SK-N-SH (cell line): ENCODE data around the gene PRDM10. TPM values are rescaled to one million over a fixed set of nuclear protein-coding genes. Genes with fewer than 3 reads are reported as not detected.
"Not testable (repeated sequence)": the region's sequence is repeated elsewhere in the genome, so short reads cannot be mapped to it uniquely, and the experiment has no call there.

ENCODE experiments used
- CTCF ChIA-PET: fragments of 300-600, 350-600 bp; formaldehyde crosslinking; extraction: SDS; loops from one replicate; lab custom pipeline; 2021; lab: Yijun Ruan, JAX
- POLR2A ChIA-PET: fragments of 350-600 bp; sonication (Branson Sonifier 250); formaldehyde crosslinking; extraction: SDS; loops from one replicate; lab custom pipeline; 2020; ENCODE audit warnings: antibody characterized with exemption, inconsistent platforms; lab: Yijun Ruan, JAX
- DNase-seq: peaks from one replicate; pipeline ENCODE4 v3.0.0; 2012
- H2AFZ ChIP-seq: fragments of 200-600 bp; sonication (generic); 2 replicates; pipeline ENCODE4 v1.8.1; 2016; ENCODE audit warnings: antibody characterized with exemption, mild to moderate bottlenecking, low read depth
- H3F3A ChIP-seq: fragments of 200-600 bp; sonication (generic); replicated peaks from 2 replicates; pipeline ENCODE3; 2016; ENCODE audit warnings: antibody characterized with exemption, mild to moderate bottlenecking; ENCODE audit not compliant: insufficient read depth
- H3K27ac ChIP-seq, 2 experiments: fragments of 200-500 bp in 1 of 2; fragments of 200-600 bp in 1 of 2; sonication (Bioruptor generic) in 1 of 2; sonication (generic), shearing (Covaris generic) in 1 of 2; 2 replicates each; pipeline versions ENCODE4 v1.5.1 to v1.6.1; 2014 to 2016; ENCODE audit warnings: low read depth in 2 of 2, inconsistent platforms in 1 of 2, low read length in 1 of 2, mild to moderate bottlenecking in 1 of 2, mixed read lengths in 1 of 2
- H3K27me3 ChIP-seq: fragments of 200-600 bp; sonication (generic), shearing (Covaris generic); 2 replicates; pipeline ENCODE4 v1.6.1; 2016; ENCODE audit warnings: mixed run types; ENCODE audit not compliant: insufficient read depth
- H3K36me3 ChIP-seq, 2 experiments: fragments of 200-500 bp in 1 of 2; fragments of 200-600 bp in 1 of 2; sonication (Bioruptor generic) in 1 of 2; sonication (generic) in 1 of 2; replicated peaks in 1 of 2; 2 replicates each; pipeline versions ENCODE3 to v1.5.1; 2014 to 2016; ENCODE audit warnings: low read length in 1 of 2, mild to moderate bottlenecking in 1 of 2; ENCODE audit not compliant: insufficient read depth in 2 of 2, control insufficient read depth in 1 of 2
- H3K4me1 ChIP-seq, 2 experiments: fragments of 200-500 bp in 1 of 2; fragments of 200-600 bp in 1 of 2; sonication (Bioruptor generic) in 1 of 2; sonication (generic), shearing (Covaris generic) in 1 of 2; 2 replicates each; pipeline versions ENCODE4 v1.5.1 to v1.6.1; 2014 to 2016; ENCODE audit warnings: low read depth in 1 of 2, low read length in 1 of 2, mixed run types in 1 of 2; ENCODE audit not compliant: insufficient read depth in 2 of 2, control insufficient read depth in 1 of 2
- H3K4me2 ChIP-seq: fragments of 200-600 bp; sonication (generic), shearing (Covaris generic); 2 replicates; pipeline ENCODE4 v1.6.1; 2017; ENCODE audit warnings: mixed run types
- H3K4me3 ChIP-seq, 2 experiments: fragments of 200-500 bp in 1 of 2; fragments of 200-600 bp in 1 of 2; sonication (Bioruptor generic) in 1 of 2; sonication (generic), shearing (Covaris generic) in 1 of 2; 2 replicates each; pipeline versions ENCODE4 v1.5.1 to v1.8.1; 2014 to 2016; ENCODE audit warnings: low read depth in 2 of 2, inconsistent platforms in 1 of 2, low read length in 1 of 2, mild to moderate bottlenecking in 1 of 2, mixed read lengths in 1 of 2, moderate library complexity in 1 of 2
- H3K79me2 ChIP-seq: fragments of 200-600 bp; sonication (generic); 2 replicates; pipeline ENCODE4 v1.8.1; 2017; ENCODE audit warnings: mild to moderate bottlenecking; ENCODE audit not compliant: insufficient read depth
- H3K9ac ChIP-seq: fragments of 200-600 bp; sonication (generic); 2 replicates; pipeline ENCODE4 v1.6.1; 2017; ENCODE audit warnings: mixed run types
- H3K9me2 ChIP-seq: fragments of 200-600 bp; sonication (generic); 2 replicates; pipeline ENCODE4 v1.6.1; 2017; ENCODE audit warnings: mixed run types
- H3K9me3 ChIP-seq: fragments of 200-600 bp; sonication (generic); 2 replicates; pipeline ENCODE4 v1.6.1; 2017; ENCODE audit warnings: mixed run types, mild to moderate bottlenecking, moderate library complexity
- H4K20me1 ChIP-seq: fragments of 200-600 bp; sonication (generic); 2 replicates; pipeline ENCODE4 v1.6.1; 2017; ENCODE audit warnings: mild to moderate bottlenecking, mixed run types; ENCODE audit not compliant: insufficient read depth
- CHD2 ChIP-seq: fragments of 150-350 bp; IDR thresholded peaks from 2 replicates; pipeline ENCODE4 v1.6.1; 2018; ENCODE audit warnings: low read length; ENCODE audit not compliant: partially characterized antibody
- CTCF ChIP-seq: fragments of 200-600 bp; sonication (generic); IDR thresholded peaks from 2 replicates; pipeline ENCODE4 v1.6.1; 2017; ENCODE audit warnings: antibody characterized with exemption, mild to moderate bottlenecking, moderate library complexity
- ELF1 ChIP-seq: IDR thresholded peaks from 2 replicates; pipeline ENCODE4 v1.4.0; 2012
- EP300 ChIP-seq, 2 experiments: IDR thresholded peaks; 2 replicates each; pipeline versions ENCODE4 v1.4.0 to v1.6.1; 2012; ENCODE audit warnings: borderline replicate concordance in 1 of 2, low read depth in 1 of 2, low read length in 1 of 2
- FOXM1 ChIP-seq: IDR thresholded peaks from 2 replicates; pipeline ENCODE4 v1.4.0; 2012; ENCODE audit warnings: low read depth, mild to moderate bottlenecking
- GABPA ChIP-seq: IDR thresholded peaks from 2 replicates; pipeline ENCODE4 v1.4.0; 2012; ENCODE audit warnings: low read depth, mild to moderate bottlenecking
- IRF3 ChIP-seq: fragments of 150-350 bp; IDR thresholded peaks from 2 replicates; pipeline ENCODE4 v1.6.1; 2016; ENCODE audit warnings: mild to moderate bottlenecking, low read depth, low read length
- JUND ChIP-seq: IDR thresholded peaks from 2 replicates; pipeline ENCODE4 v1.4.0; 2012
- MEF2A ChIP-seq: IDR thresholded peaks from 2 replicates; pipeline ENCODE4 v1.4.0; 2012; ENCODE audit warnings: low read depth, borderline replicate concordance
- NFIC ChIP-seq: IDR thresholded peaks from 2 replicates; pipeline ENCODE4 v1.4.0; 2012; ENCODE audit warnings: borderline replicate concordance
- NRF1 ChIP-seq: IDR thresholded peaks from 2 replicates; pipeline ENCODE4 v1.6.1; 2012; ENCODE audit warnings: low read depth, mild to moderate bottlenecking, low read length
- PBX3 ChIP-seq: IDR thresholded peaks from 2 replicates; pipeline ENCODE4; 2012
- RAD21 ChIP-seq: IDR thresholded peaks from 2 replicates; pipeline ENCODE4 v1.6.1; 2012; ENCODE audit warnings: mild to moderate bottlenecking, low read length
- RCOR1 ChIP-seq: fragments of 150-350 bp; IDR thresholded peaks from 2 replicates; pipeline ENCODE4 v1.6.1; 2017; ENCODE audit warnings: antibody characterized with exemption, low read length
- RXRA ChIP-seq: IDR thresholded peaks from 2 replicates; pipeline ENCODE4 v1.4.0; 2012; ENCODE audit warnings: low read depth, mild to moderate bottlenecking, borderline replicate concordance
- SMC3 ChIP-seq: IDR thresholded peaks from 2 replicates; pipeline ENCODE4 v1.6.1; 2012; ENCODE audit warnings: low read depth, low read length, improper control_type of control experiment
- USF1 ChIP-seq: IDR thresholded peaks from 2 replicates; pipeline ENCODE4 v1.4.0; 2012; ENCODE audit warnings: low read depth, borderline replicate concordance
- ZBTB33 ChIP-seq: IDR thresholded peaks from 2 replicates; pipeline ENCODE4 v1.4.0; 2012; ENCODE audit warnings: low read depth, borderline replicate concordance
- WGBS: methylation state at CpG from one replicate; pipeline ENCODE4 v1.1.6; 2017; ENCODE audit warnings: low lambda C conversion rate; 5-methylcytosine and 5-hydroxymethylcytosine counted together
- polyA plus RNA-seq, 3 experiments: library from polyadenylated mRNA; depleted of rRNA; stranded (reverse); fragments of >200 nt; gene quantifications; 2 replicates each; pipeline ENCODE4 v1.2.3, GENCODE V29; 2012

The PRDM10 gene
- polyA plus RNA-seq, 1 of the 3 experiments (the other 2 are of a cell fraction) = 1.9 TPM

GRCh38 chr11:130020323-130020722 is 17.7 kb upstream of the PRDM10 start:
- ChIA-PET CTCF (no interaction called here), POLR2A (no interaction called here)
- peaks cover 0 to 16% of the 10 kb centered on the region in 2 experiments; a peak in 2 of 4 replicates for H3K4me1 ChIP-seq
- H3K27me3 ChIP-seq = no peaks in the 10 kb centered on the region
- no peaks in the 10 kb centered on the region for H3K9me3 ChIP-seq
- no peak overlapping the region for H3K27ac ChIP-seq
- no peak overlapping the region for H3K9ac ChIP-seq
- no peaks in the 10 kb centered on the region for H3K36me3 ChIP-seq
- 0 out of 2 replicates have a peak overlapping the region, but pooled peaks have one; percentile 29 for H2AFZ ChIP-seq
- TF ChIP-seq SMC3 (no peak), USF1 (no peak)
- H3K79me2 ChIP-seq = no peaks in the 10 kb centered on the region
- H3F3A ChIP-seq = peaks cover 30% of the 10 kb centered on the region
- no peak overlapping the region for H3K4me2 ChIP-seq
- no peak for DNase-seq
- H3K4me3 ChIP-seq = no peak overlapping the region
- H3K9me2 ChIP-seq = no peaks in the 10 kb centered on the region
- WGBS = 93% methylated on average over 4 of the region's 4 CpGs
- H4K20me1 ChIP-seq = no peaks in the 10 kb centered on the region

GRCh38 chr11:130015846-130016245 is 13.2 kb upstream of the PRDM10 start:
- CTCF ChIA-PET = interaction anchor here (1.8 kb wide), 1 partner anchor 92 kb away, joined by 6 read pairs; no protein-coding TSS in a partner anchor
- H4K20me1 ChIP-seq, H3K9ac ChIP-seq, H3K9me2 ChIP-seq, H3K9me3 ChIP-seq, POLR2A ChIA-PET, H3K79me2 ChIP-seq, H3K27me3 ChIP-seq, H3K4me1 ChIP-seq, H2AFZ ChIP-seq, H3K27ac ChIP-seq, DNase-seq, H3K36me3 ChIP-seq, H3K4me3 ChIP-seq, H3K4me2 ChIP-seq: not testable (repeated sequence)
- 92% methylated on average over 3 of the region's 3 CpGs for WGBS
- peaks cover 15% of the 10 kb centered on the region for H3F3A ChIP-seq

GRCh38 chr11:130008326-130008725 is 5.7 kb upstream of the PRDM10 start:
- TF ChIP-seq EP300 (IDR thresholded peaks at IDR 0.05; ENCODE audit: borderline replicate concordance in 1 of 2, low read depth in 1 of 2, low read length in 1 of 2) (no peak), RAD21 (no peak), ELF1 (no peak), RCOR1 (no peak), NFIC (no peak), RXRA (no peak), IRF3 (no peak), NRF1 (no peak), CTCF (no peak), MEF2A (no peak), JUND (no peak), GABPA (no peak), PBX3 (no peak), FOXM1 (no peak), ZBTB33 (no peak), CHD2 (no peak)
- Histone ChIP-seq H2AFZ (no peak overlapping the region), H3K27ac (no peak overlapping the region), H3K9me3 (no peaks in the 10 kb centered on the region), H3K4me1 (no peaks in the 10 kb centered on the region; a peak in 2 of 4 replicates), H3K27me3 (no peaks in the 10 kb centered on the region), H3K79me2 (no peaks in the 10 kb centered on the region), H3K36me3 (no peaks in the 10 kb centered on the region), H3F3A (peaks cover 11% of the 10 kb centered on the region), H3K4me2 (no peak overlapping the region), H3K9ac (no peak overlapping the region), H3K4me3 (no peak overlapping the region), H4K20me1 (no peaks in the 10 kb centered on the region), H3K9me2 (no peaks in the 10 kb centered on the region)
- ChIA-PET POLR2A (no interaction called here), CTCF (no interaction called here)
- DNase-seq = no peak
